A673 (cell line): ENCODE measurements around the gene TBC1D13. TPM values are rescaled to one million over a fixed set of nuclear protein-coding genes. Genes with fewer than 3 reads are reported as not detected.

Experiments used
- BruUV-seq: library from RNA; stranded (reverse); fragments of 400-500 nt; replicated peaks from 2 replicates; lab custom pipeline; 2021; lab: Mats Ljungman, UMichigan
- CTCF ChIA-PET: fragments of 300-600 bp; sonication (Branson Sonifier 250); formaldehyde crosslinking; loops from one replicate; lab custom pipeline; 2022; ENCODE audit warnings: antibody characterized with exemption; lab: Charles Lee
- POLR2A ChIA-PET: fragments of 300-600 bp; sonication (Branson Sonifier 250); formaldehyde crosslinking; loops from one replicate; lab custom pipeline; 2022; ENCODE audit warnings: antibody characterized with exemption; ENCODE audit not compliant: low non-redundant PET; lab: Charles Lee
- DNase-seq: peaks from one replicate; pipeline ENCODE4 v3.0.0-alpha.2; 2015; ENCODE audit warnings: low spot score
- H3K27ac ChIP-seq: fragments of 200-600 bp; sonication (generic); 2 replicates; pipeline ENCODE4 v1.5.1; 2016; ENCODE audit warnings: mixed run types, low read depth, mild to moderate bottlenecking, mixed read lengths, antibody characterized with exemption, low read length; ENCODE audit not compliant: poor library complexity, severe bottlenecking
- H3K27me3 ChIP-seq: fragments of 200-600 bp; sonication (generic); replicated peaks from 2 replicates; pipeline ENCODE4 v1.6.1; 2017; ENCODE audit warnings: mixed run types, low read depth, mild to moderate bottlenecking, mixed read lengths, antibody characterized with exemption, low read length; ENCODE audit not compliant: insufficient read depth, poor library complexity
- H3K36me3 ChIP-seq: fragments of 200-600 bp; sonication (generic); 2 replicates; pipeline ENCODE4 v1.6.1; 2016; ENCODE audit warnings: mixed run types, mild to moderate bottlenecking, mixed read lengths, antibody characterized with exemption, low read length; ENCODE audit not compliant: insufficient read depth, poor library complexity, severe bottlenecking
- H3K4me1 ChIP-seq: fragments of 200-600 bp; sonication (generic); 2 replicates; pipeline ENCODE4 v1.6.1; 2017; ENCODE audit warnings: mixed run types, mild to moderate bottlenecking, mixed read lengths, antibody characterized with exemption, low read length; ENCODE audit not compliant: insufficient read depth, poor library complexity, severe bottlenecking
- H3K4me3 ChIP-seq: fragments of 200-600 bp; sonication (generic); 2 replicates; pipeline ENCODE4 v1.5.1; 2016; ENCODE audit warnings: low read depth, mixed run types, mild to moderate bottlenecking, mixed read lengths, low read length; ENCODE audit not compliant: poor library complexity, severe bottlenecking
- H3K9me3 ChIP-seq: fragments of 200-600 bp; sonication (generic); 2 replicates; pipeline ENCODE4 v1.6.1; 2016; ENCODE audit warnings: mixed run types, low read depth, mild to moderate bottlenecking, mixed read lengths, antibody characterized with exemption, low read length; ENCODE audit not compliant: poor library complexity, severe bottlenecking
- EZH2 ChIP-seq: fragments of 200-600 bp; sonication (generic); IDR thresholded peaks from 2 replicates; pipeline ENCODE4 v1.6.1; 2017; ENCODE audit warnings: borderline replicate concordance, low read depth, mild to moderate bottlenecking, mixed read lengths, antibody characterized with exemption, low read length; ENCODE audit not compliant: poor library complexity, severe bottlenecking
- intact Hi-C: fragments of 100-400 bp; cut with micrococcal nuclease; formaldehyde crosslinking; loops from one replicate; pipeline ENCODE4 v1.10.0; 2022; ENCODE audit not compliant: unreplicated experiment
- total RNA-seq: library from RNA; stranded (reverse); gene quantifications from 2 replicates; pipeline ENCODE4 v1.2.3, GENCODE V29; 2021
- TF ChIP-seq, protein P1 (sequence below): fragments of 300-800, 200-600 bp; sonication (generic); conservative IDR thresholded peaks from 2 replicates; pipeline ENCODE4 v1.5.1; 2017; ENCODE audit warnings: low read depth, mild to moderate bottlenecking, antibody characterized with exemption, low read length, moderate library complexity, mixed read lengths

TBC1D13 gene
- total RNA-seq, 1 experiment from 2014 or later, result 26.7 TPM

DNA sequence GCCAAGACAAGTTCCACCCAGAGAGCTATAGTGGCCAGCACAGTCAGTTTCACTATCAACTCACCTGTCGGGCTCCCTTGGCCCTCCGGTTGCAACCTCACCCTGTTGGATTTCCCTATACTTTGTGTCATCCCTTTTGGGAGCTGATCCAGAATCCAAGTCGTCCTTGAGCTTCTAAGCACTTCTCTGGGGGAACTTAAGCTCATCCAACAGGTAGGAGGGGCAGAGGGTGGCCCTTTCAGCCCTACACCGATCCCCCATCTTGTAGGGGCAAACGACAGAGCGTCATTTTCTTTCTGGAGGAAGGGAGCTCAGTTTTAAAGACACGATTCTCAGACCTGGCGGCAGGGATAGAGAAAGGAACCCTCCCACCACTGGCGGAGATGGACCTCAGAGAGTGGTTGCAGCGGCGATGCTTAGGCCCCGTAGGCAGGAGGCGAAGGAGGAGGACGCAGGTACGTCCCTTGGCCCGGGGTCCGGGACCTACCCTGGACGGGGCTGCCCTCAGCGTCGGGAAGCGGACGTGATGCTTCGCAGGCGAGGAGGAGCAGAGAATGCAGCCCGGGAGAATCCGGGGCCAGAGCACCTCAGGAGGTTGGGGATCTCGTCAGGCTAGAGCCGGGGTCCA, 15.8 kb upstream of the TBC1D13 start:
- ChIA-PET CTCF (interaction anchor here (1.2 kb wide), 1 partner anchor 69 kb away, joined by 3 read pairs; the partner anchor contains the start of gene PKN3), POLR2A (no interaction called here)
- Histone ChIP-seq H3K27ac (peak overlapping the region; percentile 82), H3K9me3 (no peaks in the 10 kb centered on the region), H3K4me1 (peaks cover 11% of the 10 kb centered on the region), H3K4me3 (peak overlapping the region; percentile 94), H3K27me3 (no peaks in the 10 kb centered on the region), H3K36me3 (no peaks in the 10 kb centered on the region)
- TF ChIP-seq, protein P1, sequence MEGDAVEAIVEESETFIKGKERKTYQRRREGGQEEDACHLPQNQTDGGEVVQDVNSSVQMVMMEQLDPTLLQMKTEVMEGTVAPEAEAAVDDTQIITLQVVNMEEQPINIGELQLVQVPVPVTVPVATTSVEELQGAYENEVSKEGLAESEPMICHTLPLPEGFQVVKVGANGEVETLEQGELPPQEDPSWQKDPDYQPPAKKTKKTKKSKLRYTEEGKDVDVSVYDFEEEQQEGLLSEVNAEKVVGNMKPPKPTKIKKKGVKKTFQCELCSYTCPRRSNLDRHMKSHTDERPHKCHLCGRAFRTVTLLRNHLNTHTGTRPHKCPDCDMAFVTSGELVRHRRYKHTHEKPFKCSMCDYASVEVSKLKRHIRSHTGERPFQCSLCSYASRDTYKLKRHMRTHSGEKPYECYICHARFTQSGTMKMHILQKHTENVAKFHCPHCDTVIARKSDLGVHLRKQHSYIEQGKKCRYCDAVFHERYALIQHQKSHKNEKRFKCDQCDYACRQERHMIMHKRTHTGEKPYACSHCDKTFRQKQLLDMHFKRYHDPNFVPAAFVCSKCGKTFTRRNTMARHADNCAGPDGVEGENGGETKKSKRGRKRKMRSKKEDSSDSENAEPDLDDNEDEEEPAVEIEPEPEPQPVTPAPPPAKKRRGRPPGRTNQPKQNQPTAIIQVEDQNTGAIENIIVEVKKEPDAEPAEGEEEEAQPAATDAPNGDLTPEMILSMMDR, result no peak
- TF ChIP-seq EZH2, result no peak
- intact Hi-C loops, result no loop called here
- DNase-seq, result no peak
- no TSS peak for BruUV-seq

DNA sequence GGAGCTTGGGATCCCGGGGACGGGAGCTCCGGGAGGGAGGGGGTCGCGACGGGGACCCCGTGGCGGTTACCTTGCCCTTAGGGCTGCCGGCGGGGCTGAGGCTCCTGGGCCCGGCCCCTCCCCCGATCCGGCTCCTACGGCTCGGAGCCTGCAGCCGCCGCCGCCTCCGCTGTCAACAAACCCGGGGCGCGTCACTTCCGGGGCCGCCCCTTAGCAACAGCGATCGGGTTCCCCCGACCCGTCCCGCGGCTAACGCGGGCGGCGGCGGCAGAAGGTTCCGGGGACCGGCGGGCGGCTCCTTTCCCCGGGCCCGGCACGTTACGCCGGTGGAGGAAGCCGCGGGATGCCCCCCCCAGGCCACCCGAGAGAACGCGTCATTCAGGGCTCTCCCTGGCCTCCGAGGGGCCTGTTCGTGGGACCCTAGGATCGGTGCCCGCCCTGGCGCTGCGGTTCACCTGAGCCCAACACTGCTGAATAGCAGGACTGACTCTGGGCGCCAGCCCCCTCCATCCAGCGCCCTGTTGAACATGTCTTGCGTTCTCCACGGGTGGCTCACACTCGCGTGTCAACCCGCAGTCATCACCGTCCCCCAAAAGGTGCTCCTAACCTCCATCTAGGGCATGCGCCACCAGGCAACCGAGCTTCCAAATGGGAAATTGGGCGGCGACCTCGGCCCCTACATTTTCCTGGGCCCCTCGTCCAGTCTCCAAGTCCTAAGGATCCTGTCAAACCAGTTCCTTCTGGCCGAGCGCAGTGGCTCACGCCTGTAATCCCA, 15.1 kb upstream of the TBC1D13 start, which contains the start of gene ZER1:
Gene ZER1, minus strand, starts transcription at position 183 of the 775 bp plus-strand sequence. CDS start 16,362 bp downstream, outside the sequence.
- BruUV-seq, result TSS peak; percentile 92
- Histone ChIP-seq H3K27me3 (no peaks in the 10 kb centered on the region), H3K27ac (peak within 1 kb of the TSS; percentile 82), H3K4me1 (peaks cover 11% of the 10 kb centered on the region), H3K36me3 (no peaks in the 10 kb centered on the region), H3K4me3 (peak within 1 kb of the TSS; percentile 94), H3K9me3 (no peaks in the 10 kb centered on the region)
- intact Hi-C loops, result no loop called here
- CTCF ChIA-PET, result interaction anchor here (1.2 kb wide), 1 partner anchor 70 kb away, joined by 3 read pairs; the partner anchor contains the start of gene PKN3
- POLR2A ChIA-PET, result no interaction called here
- DNase-seq, result peak; percentile 95
- TF ChIP-seq, protein P1, result no peak
- TF ChIP-seq EZH2, result no peak

DNA sequence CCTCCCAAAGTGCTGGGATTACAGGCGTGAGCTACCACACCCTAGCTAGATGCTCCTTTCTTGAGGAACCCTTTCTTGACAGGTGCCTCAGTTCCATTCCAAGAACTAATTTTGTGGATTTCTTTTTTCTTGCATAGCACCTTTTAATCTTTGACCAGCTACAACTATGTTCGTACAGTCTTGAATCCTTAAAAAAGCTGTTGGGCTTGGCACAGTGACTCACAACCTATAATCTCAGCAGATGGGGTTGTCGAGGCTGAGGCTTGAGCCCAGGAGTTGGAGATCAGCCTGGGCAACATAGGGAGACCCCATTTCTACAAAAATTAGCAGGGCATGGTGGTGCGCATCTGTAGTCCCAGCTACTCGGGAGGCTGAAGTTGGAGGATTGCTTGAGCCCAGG, 14.0 kb upstream of the TBC1D13 start:
- Histone ChIP-seq H3K4me1 (peaks cover 11% of the 10 kb centered on the region), H3K4me3 (no peak overlapping the region), H3K36me3 (no peaks in the 10 kb centered on the region), H3K27me3 (no peaks in the 10 kb centered on the region), H3K9me3 (no peaks in the 10 kb centered on the region), H3K27ac (no peak overlapping the region)
- CTCF ChIA-PET, result no interaction called here
- BruUV-seq, result no TSS peak
- no peak for TF ChIP-seq EZH2
- TF ChIP-seq, protein P1, result no peak
- intact Hi-C loops, result no loop called here
- DNase-seq, result no peak
- POLR2A ChIA-PET, result no interaction called here
